HG03135 (cell line): Measurements from ENCODE around the gene PTPRN2.

Experiments used
- ATAC-seq: cut with Tn5 transposase; IDR thresholded peaks from one replicate; pipeline ENCODE4 v1.9.1; 2021; ENCODE audit warnings: mild to moderate bottlenecking, moderate library complexity; ENCODE audit not compliant: unreplicated experiment

Gene PTPRN2

DNA sequence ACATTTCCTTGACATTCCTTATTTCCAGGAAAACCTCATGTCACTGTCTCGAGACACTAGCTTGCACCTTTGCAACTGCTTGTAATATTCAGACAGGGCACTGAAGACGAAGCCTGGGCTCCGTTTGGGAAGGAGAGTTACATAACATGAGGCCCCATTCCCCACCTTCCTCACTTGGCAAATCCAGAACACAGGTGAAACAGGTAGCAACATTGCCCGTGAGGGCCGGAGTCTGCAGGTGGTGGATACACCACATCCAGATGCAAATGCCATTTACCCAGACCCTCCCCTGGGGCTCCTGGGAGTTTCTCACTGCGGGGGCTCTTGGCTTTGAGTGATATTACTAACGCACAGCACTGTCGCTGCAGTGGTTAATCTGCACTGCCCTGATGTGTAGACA, 491.0 kb downstream of the PTPRN2 start:
- no peak for ATAC-seq

DNA sequence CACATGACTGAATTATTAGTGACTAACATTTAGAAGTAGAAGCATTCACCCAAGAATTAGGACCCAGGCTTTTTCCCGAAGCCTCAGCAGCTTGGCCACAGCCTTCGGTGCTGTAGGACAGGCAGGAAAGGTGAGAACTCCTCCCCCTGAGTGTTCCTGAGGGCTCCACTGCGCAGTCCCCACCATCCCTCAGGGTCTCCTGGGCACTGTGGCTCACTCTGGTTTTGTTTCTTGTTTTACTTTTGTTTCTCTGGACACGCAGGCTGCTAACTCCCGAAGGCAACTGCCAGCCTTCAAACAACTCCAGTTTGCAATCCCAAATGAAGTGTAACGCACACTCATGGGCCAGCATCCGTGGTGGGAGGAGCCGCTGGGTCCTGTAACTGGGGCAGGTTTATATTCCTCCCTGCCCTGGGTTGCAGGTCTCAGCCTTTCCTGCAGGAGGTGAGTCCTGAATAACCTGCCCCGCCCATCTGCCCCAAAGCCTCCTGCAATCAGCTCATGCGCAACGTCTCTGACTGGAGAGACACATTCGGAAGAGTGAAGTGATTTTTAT, 492.9 kb downstream of the PTPRN2 start:
- no peak for ATAC-seq

DNA sequence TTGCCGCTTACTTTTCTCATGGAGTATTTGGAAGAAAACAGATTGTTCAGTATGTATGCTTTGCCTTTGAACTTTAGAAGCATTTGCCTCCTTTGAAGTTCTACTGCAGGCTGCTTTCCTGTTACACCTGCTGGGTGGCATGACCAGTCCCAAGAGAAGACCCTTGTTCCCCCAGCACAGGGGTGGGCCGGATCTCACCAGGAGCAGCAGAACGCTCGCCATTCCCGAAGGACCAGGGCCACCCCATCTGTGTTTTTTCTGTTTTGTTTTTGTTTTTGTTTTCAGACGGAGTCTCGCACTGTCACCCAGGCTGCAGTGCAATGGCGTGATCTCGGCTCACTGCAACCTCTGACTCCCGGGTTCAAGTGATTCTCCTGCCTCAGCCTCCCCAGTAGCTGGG, 493.6 kb downstream of the PTPRN2 start:
- no peak for ATAC-seq

DNA sequence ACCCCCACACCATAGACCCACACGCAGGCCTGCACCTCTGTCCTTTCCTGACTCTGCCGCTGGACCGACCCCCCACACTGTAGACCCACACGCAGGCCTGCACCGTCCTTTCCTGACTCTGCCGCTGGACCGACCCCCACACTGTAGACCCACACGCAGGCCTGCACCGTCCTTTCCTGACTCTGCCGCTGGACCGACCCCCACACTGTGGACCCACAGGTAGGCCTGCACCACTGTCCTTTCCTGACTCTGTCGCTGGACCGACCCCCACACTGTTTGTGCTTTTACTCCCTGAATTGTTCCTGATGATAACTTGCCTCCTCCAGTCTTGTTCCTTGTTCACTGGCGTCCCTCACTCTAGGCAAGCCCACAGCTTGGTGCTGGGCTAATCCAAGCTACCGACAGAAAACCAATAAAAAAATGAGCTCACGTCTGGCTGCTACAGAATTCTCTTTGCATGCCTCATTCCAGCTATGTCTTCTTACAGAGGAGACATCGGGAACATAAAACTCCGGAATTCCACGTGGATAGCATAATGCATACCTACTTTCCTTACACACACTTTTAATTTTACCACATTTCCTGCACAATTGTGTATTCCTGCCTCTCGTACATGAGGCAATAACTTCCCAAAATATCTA, 494.3 kb downstream of the PTPRN2 start:
- no peak for ATAC-seq

DNA sequence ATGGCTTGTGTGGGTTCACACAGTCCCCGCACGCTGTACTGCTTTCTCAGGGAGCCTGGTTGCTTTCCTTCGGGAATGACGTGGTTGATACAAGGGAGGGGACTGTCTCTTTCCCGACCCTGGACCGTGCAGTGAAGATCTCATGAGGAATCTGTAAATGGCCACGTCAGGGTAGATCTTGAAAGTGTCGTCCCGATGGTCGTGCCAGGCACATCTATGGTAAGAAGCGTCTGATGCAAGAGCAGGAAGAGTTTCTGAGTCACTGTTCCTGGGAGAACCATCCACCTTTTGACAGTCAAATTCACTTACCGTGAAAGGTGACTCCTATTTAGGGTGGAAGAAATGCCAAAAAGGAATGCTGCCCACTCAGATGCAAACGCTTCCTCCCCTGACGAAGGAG, 500.4 kb downstream of the PTPRN2 start:
- no peak for ATAC-seq

DNA sequence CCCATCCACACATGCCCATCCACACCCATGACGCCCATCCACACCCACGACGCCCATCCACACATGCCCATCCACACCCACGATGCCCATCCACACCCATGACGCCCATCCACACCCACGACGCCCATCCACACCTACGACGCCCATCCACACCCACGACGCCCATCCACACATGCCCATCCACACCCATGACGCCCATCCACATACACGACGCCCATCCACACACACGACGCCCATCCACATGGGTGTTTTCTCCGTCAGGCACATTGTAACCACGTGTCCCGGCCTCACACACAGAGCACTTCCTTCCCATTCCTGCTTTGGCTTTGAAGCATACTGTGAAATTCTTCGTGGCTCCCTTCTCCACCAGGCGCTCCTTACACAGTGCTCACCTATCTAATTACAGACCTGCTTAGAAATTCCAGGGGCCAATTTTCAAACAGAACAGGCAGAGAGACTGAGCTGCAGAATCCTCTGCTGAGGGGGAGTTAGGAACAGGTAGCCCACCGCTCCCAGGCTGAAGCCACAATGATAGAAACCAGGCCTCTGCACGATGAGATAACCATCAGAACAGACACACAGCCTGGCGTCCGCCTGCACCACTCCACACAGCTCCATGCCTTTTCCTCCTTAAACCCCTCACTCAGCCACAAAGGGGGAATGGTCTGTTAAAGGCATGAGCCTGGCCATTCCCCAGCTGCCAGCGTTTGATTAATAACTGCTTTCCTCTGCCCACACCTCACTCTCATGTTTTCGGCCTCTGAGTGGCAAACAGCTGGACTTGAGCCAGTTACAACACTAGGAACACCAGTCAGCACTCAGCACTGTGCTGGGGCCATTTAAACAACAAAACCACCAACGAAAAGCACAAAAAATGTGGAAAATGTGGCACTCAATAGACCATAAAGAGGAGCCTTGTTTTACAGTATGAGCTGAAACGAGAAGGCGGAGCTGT, 501.6 kb downstream of the PTPRN2 start:
- no peak for ATAC-seq

DNA sequence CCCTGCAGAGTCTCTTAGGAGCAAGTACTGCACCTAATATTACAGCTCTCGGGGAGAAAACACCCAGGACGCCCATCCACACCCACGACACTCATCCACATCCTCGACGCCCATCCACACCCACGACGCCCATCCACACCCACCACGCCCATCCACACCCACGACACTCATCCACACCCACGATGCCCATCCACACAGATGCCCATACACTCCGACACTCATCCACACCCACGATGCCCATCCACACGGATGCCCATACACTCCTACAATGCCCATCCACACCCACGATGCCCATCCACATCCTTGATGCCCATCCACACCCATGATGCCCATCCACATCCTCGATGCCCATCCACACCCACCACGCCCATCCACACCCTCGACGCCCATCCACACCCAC, 503.1 kb downstream of the PTPRN2 start:
- ATAC-seq, result no peak

DNA sequence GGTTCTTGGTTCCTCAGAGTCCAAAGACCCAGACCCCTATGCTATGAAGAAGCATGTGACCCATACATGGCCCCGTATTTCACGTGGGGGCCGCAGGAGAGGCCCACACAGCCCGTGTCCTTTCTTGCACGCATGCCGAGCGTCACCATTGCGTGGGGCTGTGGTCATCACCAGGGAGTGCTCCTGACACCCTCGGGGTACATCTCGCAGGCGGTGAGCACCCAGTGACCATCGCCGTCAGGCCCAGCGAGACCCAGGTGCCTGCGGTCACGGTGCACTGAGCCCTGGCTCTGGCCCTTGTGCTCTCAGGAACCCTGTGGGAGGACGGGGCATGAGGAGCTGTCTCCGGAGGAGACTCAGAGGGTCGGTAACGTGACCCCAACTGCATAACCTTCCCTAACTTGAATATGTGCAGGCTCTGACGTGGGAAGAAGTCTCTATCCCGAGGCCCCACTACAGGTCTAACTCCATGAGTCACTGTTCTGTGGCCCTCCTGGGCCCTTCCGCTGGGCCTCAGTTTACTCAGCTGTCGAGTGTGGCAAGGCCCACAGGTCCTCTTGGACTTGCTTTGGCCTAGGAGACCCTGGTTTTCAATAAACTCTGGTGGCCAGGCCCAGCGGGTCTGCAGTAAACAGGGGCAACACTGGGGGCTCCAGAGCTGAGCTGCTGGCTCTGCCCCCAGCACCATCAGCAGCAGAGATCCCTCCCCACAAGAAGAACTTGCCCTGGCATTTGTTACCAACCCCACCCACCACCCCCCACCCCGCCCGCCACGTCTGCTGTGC, 503.9 kb downstream of the PTPRN2 start:
- ATAC-seq, result no peak

DNA sequence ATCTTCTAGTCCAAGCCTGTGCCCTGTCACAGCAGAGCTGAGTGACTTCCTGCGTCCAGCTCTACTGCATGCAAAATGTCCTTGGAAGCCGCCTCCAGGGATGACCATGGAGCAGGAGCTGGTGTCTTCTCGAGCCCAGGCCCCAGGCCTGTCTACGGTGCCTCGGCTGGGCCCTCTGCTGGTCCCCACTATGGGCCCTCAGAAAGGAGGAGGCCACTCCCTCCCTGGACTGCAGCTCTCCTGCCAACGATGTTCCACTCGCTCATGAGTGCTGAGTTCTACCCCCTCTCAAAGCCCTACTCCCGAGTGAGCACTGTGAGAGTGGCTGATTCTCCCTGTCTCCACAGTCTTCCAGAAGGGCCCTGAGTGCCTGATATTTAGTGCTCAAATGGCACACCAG, 504.9 kb downstream of the PTPRN2 start:
- ATAC-seq, result no peak

DNA sequence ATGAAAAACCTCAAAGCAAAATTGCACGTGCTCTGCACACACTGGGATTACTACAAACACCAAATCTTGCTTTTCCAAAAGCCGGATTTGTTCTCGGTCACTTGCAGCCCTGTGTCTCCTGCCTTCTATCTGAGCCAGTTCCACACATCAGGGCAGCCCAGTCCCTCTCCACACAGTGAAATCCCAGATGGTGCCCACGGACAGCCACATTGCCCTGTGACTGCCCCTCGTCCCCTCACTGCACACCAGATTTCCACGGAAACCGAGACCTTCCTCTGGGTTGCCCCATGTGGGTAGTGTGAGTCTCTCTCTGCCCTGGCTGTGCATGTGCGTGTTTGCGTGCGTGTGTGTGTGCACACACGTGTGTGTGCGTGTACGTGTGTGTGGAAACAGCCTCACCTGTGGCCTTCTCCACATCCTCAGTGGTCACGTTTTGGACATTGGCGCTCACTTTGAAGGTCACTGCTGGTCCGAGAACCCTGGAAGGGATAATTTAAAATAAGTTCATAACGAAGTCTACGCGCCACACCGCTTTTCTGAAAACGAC, 506.7 kb downstream of the PTPRN2 start:
- no peak for ATAC-seq

DNA sequence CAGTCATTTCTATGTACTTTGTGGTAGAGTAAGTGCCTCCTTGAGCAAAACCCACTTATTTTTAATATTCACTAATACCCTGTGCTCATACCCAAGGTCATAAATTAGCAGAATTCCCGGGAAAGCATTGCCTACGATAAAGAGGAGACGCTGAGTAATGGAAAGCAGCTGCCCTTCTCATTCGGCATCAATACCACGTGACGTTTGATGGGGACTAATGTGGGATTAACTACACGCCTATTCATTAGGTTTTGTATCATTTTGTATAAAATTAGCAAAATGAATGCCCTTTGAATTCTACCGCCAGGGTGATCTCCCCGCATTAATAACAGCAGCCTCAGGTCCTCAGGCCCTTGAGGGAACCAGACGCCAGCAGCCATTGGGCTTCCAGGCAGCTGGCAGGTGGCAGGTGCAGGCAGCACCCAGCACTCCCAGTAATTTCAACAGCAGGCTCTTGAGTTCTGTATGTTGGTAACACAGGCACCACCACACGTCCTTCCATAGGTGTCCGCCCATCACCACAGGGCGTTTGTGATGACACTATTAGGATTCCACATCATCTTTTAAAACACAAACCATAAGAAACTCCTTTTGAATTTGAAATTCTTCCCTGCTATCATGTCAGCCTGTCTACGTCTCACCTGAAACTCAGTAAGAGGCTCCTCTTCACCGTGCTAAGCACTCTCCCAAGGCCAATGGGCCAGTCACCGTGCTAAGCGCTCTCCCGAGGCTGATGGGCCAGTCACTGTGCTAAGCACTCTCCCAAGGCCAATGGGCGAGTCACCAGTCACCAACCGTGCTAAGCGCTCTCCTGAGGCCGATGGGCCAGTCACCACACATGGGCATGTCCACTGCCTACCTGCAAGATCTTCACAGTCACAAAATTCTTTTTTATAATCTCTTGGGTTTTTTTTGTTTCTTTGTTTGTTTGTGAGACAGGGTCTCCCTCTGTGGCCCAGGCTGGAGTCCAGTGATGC, 509.4 kb downstream of the PTPRN2 start:
- ATAC-seq, result no peak

DNA sequence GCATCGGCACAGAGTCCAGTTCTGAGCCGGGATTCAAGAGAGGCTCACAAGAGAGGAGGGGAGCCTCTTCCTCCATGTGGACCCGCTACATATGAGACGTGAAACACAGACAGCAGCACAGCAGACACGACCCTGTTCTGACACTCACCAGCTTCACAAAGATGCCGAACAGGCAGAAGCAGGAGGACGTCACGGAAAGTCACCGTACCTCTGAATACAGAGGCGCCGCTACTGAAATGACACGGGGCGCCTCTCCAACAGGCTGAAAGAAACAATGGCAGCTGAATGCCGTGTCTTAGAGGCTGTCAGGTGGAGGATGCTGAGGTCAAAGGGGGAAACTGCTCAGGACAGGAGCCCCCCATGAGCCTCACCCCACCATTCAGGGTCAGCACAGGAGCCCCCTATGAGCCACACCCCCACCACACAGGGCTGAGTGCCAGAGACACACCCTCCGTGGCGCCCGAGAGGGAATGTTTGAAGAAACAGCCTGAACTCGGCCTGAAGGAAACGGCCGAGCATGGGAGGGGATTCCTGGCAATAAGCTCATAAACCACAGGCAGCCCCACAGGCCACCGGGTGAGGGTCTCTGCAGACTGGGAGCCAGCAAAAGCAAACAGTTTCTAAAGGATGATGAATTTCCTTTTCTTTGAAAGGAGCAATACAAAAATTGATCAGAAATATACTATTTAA, 510.3 kb downstream of the PTPRN2 start:
- no peak for ATAC-seq

DNA sequence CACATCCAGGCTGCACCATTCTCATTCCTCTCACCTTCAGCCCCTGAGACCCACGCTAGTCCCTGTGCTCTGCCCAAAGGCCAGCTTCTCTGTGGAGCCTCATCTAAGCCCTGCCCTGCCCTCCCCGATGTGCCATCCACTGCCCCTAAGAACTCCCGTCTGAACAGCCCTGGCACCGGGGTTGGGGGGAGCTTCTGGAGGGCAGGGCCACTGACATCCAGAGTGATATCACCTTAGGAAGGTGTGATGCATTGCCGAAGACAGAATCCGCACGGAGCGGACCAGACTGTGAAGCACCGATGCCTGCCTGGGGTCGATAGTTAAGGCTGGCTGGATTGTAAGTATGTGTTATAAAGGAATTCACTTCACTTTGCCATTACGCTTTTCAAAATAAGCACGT, 511.0 kb downstream of the PTPRN2 start:
- ATAC-seq, result no peak

DNA sequence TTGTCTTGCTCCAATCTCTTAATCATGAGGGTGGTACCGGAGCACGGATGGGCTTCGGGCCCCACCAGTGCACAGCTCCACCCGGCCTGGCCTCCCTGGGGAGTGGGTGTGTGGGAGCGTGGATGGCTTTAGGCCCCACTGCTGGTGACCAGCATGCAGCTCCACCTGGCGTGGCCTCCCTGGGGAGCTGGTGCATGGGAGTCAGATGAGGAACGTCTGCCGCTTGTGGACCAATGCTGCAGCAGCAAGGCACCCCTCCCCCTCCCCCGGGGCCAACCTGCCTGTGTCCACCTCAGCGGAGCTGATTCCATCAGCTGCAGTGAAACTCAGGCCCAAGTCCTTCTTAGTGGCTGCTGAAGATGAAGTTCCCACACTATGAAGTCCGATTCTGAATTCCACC, 511.4 kb downstream of the PTPRN2 start:
- ATAC-seq, result no peak

DNA sequence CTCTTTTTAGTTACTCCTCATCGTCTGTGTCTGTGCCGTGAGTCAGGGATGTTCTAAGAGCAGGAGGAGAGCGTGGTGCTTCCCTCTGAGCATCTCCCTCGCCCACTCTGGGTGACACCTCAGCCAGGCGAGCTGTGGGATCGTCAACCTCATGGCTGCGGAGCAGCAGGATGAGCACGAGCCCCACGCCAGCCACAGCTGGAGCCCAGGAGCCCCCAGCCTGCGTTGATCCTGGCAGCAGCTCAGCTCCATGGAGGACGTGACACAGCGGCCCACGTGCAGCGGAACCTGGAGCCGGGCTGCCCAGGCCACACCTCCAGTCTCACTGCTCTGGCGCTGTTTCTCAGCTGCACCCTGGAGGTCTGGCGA, 512.0 kb downstream of the PTPRN2 start:
- ATAC-seq, result no peak

DNA sequence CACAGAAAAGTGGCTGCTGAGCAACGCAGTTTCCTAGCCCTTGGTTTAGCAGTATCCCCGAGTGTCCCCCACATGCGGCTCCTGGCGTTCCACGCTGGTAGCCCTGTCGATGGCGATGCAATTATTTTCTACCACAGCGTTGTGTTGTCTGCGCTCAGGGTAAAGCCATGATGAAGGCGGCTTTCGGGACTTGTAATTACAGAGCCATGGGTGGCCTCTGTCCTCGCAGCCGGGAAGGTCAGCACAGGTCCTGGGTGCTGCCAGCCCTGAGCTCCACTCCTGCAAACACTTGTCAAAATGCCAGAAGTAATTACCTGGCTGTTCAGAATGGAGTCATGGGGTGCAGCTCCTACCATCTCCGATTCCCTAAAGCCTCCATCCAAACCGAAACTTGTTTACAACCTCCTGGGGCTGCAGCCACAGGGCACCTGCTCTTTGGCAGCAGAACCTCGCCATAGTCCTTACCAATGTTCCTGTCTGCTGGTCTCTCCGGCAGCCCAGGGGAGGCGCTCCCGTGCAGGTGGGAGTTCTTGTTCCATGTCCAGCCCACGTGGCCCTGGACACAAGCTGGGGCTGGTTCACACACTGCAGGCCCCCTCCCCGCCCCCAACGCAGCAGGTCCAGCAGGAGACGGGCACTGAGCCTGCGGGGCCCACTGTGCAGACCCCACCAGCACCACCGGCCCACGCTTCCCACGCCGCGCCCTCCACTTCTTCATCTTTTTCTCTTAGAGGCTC, 512.6 kb downstream of the PTPRN2 start:
- ATAC-seq, result no peak

DNA sequence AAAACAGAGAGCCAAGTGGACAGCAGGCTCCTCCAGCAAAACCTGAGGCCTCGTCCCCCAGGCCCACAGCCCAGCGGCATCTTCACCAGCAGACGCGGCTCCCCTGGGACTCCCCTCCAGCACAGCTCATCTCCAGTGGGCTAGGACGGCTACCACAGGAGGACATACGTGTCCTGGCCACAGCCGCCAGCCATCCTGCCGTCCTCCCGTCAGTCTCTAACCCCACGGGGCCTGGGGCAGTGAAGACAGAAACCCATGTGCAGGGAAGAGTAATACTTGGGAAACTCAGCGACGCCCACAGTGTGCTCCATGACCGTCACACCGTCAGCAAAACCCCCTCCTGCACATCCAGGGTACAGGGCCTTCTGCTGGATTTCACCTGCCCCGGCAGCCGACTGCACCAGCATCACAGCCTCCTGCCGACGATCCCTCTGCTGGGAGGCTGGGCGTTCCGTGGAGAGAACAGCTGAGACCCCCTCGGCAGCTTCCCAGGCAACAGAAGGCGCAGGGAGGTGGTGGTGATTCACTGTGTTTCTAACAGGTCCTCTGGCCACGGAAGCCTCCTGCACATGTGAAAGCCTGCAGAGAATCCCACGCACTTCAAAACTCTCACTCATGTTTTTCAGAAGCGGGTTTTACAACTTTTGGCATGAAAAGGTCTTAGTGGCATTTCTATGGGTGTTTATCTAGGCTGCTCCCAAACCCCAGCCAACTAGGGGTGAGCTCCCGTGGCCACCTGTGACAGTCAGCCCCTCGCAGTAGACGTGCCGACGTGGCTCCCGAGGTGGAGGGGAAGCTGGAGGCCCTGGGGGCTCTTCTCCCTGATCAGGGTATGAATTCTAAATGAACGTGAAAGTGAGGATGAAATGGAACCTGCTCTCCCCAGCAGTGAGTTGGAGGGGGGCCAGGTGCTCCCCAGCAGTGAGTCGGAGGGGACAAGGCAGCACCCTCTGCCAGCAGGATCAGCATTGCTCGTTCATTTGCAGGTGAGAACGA, 513.5 kb downstream of the PTPRN2 start:
- no peak for ATAC-seq
